ENCODE results near the gene SLC39A12.

SLC39A12 gene

DNA sequence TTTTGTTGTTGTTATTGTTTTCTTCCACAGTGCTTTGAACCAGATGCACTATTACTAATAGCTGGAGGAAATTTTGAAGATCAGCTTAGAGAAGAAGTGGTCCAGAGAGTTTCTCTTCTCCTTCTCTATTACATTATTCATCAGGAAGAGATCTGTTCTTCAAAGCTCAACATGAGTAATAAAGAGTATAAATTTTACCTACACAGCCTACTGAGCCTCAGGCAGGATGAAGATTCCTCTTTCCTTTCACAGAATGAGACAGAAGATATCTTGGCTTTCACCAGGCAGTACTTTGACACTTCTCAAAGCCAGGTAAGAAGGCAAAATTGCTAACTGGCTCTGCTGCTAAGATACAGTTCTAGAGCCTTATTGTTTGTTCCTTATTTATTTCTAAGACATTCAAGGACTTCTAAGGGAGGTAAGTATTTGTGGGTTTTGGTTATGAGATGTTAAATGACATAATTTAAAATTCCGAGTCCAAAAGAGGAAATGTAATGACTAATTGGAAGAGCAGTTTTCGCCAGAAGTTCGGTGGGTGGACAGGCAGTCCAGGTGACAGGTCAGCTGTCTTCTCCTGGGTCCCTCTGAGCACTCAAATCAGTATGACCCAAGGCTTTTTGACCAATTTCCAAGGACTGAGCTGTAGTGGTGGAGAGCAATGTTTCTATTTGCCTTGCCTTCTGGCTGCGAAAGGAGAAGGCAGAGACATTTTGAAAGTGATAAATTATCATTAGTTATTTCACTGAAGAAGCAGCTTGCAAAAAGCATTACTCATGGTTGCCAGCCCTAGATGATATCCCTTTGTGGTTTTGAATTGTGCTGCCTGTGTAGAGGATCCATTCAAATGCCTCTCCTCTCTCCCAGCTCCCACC, 10.1 kb downstream of the SLC39A12 start:
- DNase-seq (ENCODE audit: low read depth in 3 of 3, low spot score in 1 of 3) = no peak

DNA sequence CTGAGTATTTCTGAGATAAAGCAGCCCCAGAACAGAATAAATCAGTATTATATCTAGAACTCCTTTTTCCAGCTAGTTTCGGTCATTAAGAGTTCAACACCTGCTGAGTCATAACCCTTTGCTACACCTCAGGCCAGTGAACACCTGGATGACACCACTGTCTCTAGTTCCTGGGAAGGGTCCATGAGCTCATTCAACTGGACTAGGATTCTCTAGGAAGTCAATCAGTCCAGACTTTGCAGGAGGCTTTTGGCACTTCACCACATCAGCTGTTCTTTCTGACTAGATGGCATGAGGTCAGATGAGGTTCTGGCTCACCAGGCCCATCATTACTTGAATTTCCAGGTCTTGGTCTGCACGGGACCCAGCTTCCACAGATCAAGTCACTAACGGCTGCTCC, 11.7 kb downstream of the SLC39A12 start:
- DNase-seq (ENCODE audit: low read depth in 3 of 3, low spot score in 1 of 3) = no peak

DNA sequence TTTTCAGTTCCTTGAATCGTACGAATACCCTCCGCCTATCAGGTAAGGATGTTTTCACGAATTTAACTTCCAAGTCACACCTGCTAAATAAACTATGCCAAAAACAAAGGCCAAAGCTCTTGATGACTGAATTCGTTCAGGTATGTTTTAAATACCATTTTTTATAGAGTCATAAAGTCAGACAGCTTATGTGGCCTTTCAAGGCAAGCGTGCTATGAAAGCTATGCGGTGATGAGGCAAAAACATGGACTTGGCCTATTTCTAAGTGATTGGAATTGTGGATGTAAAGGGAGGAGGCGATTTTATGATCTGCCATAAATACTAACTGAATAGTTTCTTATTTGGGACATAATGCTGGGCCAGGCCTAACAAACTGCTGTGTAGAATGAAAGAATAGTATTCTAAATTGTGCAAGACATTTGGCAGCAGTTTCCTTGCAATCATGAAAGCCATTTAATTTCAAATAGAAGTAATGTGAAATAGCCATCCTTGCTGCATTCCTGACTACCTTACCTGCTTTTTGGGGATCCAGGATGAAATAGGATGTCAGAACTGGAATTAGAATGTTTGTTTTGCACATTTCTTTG, 14.0 kb downstream of the SLC39A12 start:
- no peak for DNase-seq (ENCODE audit: low read depth in 3 of 3, low spot score in 1 of 3)

DNA sequence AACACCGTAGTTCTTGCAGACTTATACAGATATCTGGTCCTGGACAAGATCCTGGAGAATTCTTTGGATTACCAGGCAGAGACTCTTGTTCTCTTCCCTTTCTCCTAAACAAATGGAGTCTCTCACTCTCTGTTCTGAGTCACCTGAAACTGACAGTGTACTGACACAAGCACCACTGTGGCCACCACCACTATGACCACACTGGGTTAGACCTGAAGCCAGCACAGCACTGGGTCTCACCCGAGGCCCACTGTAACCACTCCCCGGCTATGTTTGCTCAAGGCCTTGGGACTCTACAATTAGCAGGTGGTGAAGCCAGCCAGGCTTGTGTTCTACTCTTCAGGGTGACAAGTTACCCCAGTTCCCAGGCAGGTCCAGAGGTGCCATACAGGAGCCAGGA, 22.8 kb downstream of the SLC39A12 start:
- DNase-seq (ENCODE audit: low read depth in 3 of 3, low spot score in 1 of 3) = no peak

DNA sequence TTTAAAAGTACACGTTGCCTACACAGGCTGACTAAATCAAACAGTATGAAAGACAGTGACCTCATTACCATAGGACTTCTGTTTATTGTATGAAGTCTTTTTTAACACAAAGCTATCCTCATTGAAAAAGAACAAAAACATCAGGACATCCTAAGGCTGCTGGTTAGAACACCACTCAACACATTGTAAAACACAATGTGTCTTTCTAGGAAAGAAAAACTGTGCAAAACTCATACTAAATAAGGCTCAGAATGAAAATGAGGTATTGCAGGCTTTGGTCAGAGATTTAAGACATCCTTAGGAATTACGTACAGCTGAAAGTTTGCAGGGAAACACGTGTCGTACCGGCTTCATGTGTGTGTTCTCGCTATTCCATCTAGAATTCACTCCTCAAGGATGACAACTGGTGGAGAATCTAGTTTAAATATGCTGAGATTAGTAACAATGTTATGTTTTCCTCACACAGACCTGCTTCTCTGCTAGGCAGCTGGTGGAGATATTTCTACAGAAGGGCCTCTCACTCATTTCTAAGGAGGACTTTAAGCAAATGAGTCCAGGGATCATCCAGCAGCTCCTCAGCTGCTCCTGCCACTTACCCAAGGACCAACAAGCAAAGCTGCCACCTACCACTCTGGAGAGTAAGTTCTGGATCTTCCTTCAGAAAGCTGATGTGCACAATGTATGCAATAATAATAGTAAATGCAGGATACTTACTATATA, 29.3 kb downstream of the SLC39A12 start:
- DNase-seq (ENCODE audit: low read depth in 3 of 3, low spot score in 1 of 3) = no peak

- no peak for DNase-seq (ENCODE audit: low read depth in 3 of 3, low spot score in 1 of 3)
Measured at GRCh38 chr10:17981766-17982380, 30.2 kb downstream of the SLC39A12 start.

- DNase-seq (ENCODE audit: low read depth in 3 of 3, low spot score in 1 of 3) = no peak
Measured at GRCh38 chr10:17984056-17984455, 32.3 kb downstream of the SLC39A12 start.

- DNase-seq (ENCODE audit: low read depth in 3 of 3, low spot score in 1 of 3) = no peak
Measured at GRCh38 chr10:17984563-17984962, 32.8 kb downstream of the SLC39A12 start.

- no peak for DNase-seq (ENCODE audit: low read depth in 3 of 3, low spot score in 1 of 3)
Measured at GRCh38 chr10:17989908-17990767, 38.4 kb downstream of the SLC39A12 start.

DNA sequence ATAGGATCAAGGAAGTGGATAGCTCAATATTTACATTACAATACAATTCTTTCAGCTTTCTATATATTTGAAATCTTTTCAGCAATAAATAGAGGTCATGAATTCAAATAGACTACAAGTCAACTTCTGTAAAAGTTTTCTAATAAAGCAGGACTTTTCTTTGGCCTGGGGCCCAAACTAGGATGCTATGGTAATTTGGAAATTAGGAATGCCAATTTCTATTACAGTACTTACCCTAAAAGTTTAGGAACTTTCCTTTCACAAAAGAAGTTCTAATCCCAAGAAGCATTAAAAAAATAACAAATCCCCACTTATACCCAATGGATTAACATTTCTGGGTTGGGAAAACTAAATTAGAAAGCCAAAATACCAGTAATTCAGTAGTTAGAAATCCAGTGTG, 40.5 kb downstream of the SLC39A12 start:
- DNase-seq (ENCODE audit: low read depth in 3 of 3, low spot score in 1 of 3) = no peak

GRCh38 chr10:17993361-17993760, 41.6 kb downstream of the SLC39A12 start:
- no peak for DNase-seq (ENCODE audit: low read depth in 3 of 3, low spot score in 1 of 3)

GRCh38 chr10:18000601-18001000, 48.9 kb downstream of the SLC39A12 start:
- no peak for DNase-seq (ENCODE audit: low read depth in 3 of 3, low spot score in 1 of 3)

DNA sequence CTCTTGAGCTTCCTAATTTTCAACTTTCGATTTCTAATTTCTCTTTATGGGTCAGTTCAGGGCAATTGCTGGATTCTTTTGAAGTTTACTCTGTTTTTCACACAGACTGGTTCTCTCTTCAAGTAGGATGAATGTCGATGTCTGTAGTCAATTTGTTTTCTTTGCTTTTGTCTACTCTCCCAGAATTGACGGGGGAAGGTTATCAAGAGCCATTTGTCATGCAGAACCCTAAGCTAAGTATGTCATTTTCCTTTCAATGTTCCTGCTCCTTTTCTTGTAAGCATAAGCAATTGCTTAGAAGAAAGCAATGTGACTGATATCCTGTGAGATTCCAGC, 53.7 kb downstream of the SLC39A12 start:
- no peak for DNase-seq (ENCODE audit: low read depth in 3 of 3, low spot score in 1 of 3)

GRCh38 chr10:18005781-18006456, 54.2 kb downstream of the SLC39A12 start:
- no peak for DNase-seq (ENCODE audit: low read depth in 3 of 3, low spot score in 1 of 3)

DNA sequence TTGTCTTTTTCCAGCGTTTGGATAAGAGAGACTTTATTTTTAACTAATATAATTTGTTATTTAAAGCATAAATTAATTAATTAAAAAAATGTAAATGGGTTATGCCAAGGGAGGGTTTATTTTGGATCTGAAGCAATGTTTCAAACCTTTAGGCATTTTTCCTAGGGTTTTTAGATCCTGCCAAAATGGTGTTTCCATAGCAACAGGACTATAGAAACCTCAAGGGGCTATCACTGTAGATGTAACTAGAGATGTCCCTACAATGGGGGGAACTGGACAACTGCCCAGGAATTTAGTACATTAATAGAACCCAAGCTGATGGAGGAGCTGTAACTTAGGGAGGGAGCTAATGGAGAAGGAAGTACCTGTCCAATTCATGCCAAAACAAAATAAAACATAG, 57.3 kb downstream of the SLC39A12 start:
- no peak for DNase-seq (ENCODE audit: low read depth in 3 of 3, low spot score in 1 of 3)

DNA sequence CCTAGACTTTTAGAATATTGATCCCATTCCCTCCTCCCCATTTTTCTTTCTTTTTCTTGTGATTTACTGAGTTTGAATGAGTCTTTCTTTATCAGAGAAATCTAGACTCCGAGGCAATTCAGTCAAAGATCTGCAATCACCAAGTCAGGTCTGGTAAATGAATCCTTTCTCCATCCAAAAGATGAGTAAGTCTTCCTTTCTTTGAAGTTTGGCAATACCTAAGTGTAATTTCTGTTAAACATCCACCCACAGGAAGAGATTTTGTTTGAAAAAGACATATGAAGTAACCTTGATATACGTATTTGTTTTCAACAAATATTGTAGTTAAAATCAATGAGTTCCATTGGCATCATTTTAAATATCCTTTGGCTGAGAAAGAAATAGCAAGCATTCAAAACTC, 58.3 kb downstream of the SLC39A12 start:
- no peak for DNase-seq (ENCODE audit: low read depth in 3 of 3, low spot score in 1 of 3)

DNA sequence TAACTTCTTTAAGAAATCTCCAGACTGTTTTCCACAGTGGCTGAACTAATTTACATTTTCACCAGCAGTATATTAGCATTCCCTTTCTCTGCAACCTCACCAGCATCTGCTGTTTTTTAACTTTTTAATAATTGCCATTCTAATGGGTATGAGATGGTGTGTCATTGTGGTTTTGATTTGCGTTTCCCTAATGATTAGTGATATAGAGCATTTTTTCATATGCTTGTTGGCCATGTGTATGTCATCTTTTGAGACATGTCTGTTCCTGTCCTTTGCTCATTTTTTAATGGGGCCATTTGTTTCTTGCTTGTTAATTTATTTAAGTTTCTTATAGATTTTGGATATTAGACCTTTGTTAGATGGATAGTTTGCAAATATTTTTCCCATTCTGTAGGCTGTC, 68.8 kb downstream of the SLC39A12 start:
- no peak for DNase-seq (ENCODE audit: low read depth in 3 of 3, low spot score in 1 of 3)

GRCh38 chr10:18021725-18022480, 70.2 kb downstream of the SLC39A12 start:
- DNase-seq (ENCODE audit: low read depth in 3 of 3, low spot score in 1 of 3) = no peak

- no peak for DNase-seq (ENCODE audit: low read depth in 3 of 3, low spot score in 1 of 3)
Measured at GRCh38 chr10:18043148-18044006, 91.7 kb downstream of the SLC39A12 start.
